ENCODE measurements around the gene LARP1. TPM values are rescaled to one million over a fixed set of nuclear protein-coding genes. Genes with fewer than 3 reads are reported as not detected.
A peak's percentile ranks its signal among the peaks of the same experiment; 100 is the strongest.
"Not testable (repeated sequence)": the region's sequence is repeated elsewhere in the genome, so short reads cannot be mapped to it uniquely, and the experiment has no call there.

Gene LARP1
- total and polyA plus RNA-seq, 9 donors = 38.1 to 249 (median 146) TPM

GRCh38 chr5:154749491-154749890 lies 5.7 kb upstream of the LARP1 start:
- H3K4me3 ChIP-seq = no peak overlapping the region
- H3K36me3 ChIP-seq = no peaks in the 10 kb centered on the region
- H3K27me3 ChIP-seq = no peaks in the 10 kb centered on the region
- TF ChIP-seq POLR2A (IDR thresholded peaks at IDR 0.05) (no peak), CTCF (IDR thresholded peaks at IDR 0.05) (no peak)
- intact Hi-C loops (cut with DNase I) = loop anchor here in 1 of 4 donors (5.0 kb wide), 1 partner anchor 557 kb away; the partner anchor contains the start of gene GALNT10
- H3K4me1 ChIP-seq (ENCODE audit: insufficient read depth) = peaks cover 3% of the 10 kb centered on the region
- H3K9me3 ChIP-seq = no peaks in the 10 kb centered on the region
- DNase-seq = no peak
- 46 to 80% (median 61%) methylated on average over 1 of the region's 1 CpG for WGBS, 3 donors
- H3K27ac ChIP-seq = no peak overlapping the region

GRCh38 chr5:154750641-154751040 lies 4.5 kb upstream of the LARP1 start:
- not testable (repeated sequence) for H3K4me1 ChIP-seq (ENCODE audit: insufficient read depth); H3K4me3 ChIP-seq; H3K9me3 ChIP-seq; H3K36me3 ChIP-seq; DNase-seq; H3K27me3 ChIP-seq; H3K27ac ChIP-seq
- intact Hi-C loops (cut with DNase I) = loop anchor here (10.0 kb wide), 3 partner anchors 66 to 104 kb away; partner anchors contain the start of genes CNOT8 (in 2 of the 4) and FAXDC2 (in 2 of the 4)
- WGBS, 3 donors = 92 to 98% (median 94%) methylated on average over 2 of the region's 2 CpGs

- Histone ChIP-seq H3K4me3 (no peak overlapping the region), H3K27me3 (no peaks in the 10 kb centered on the region), H3K4me1 (ENCODE audit: insufficient read depth) (peaks cover 3% of the 10 kb centered on the region), H3K27ac (no peak overlapping the region), H3K9me3 (no peaks in the 10 kb centered on the region), H3K36me3 (no peaks in the 10 kb centered on the region)
- intact Hi-C loops (cut with DNase I) = loop anchor here (10.0 kb wide), 3 partner anchors 67 to 103 kb away; partner anchors contain the start of genes CNOT8 (in 2 of the 4) and FAXDC2 (in 2 of the 4)
- TF ChIP-seq POLR2A (IDR thresholded peaks at IDR 0.05) (no peak), CTCF (IDR thresholded peaks at IDR 0.05) (no peak), EP300 (IDR thresholded peaks at IDR 0.05) (no peak)
- no peak for DNase-seq
Measured at GRCh38 chr5:154751854-154752253, 3.3 kb upstream of the LARP1 start.

GRCh38 chr5:154753792-154754191 lies 1.4 kb upstream of the LARP1 start:
- no peaks in the 10 kb centered on the region for H3K27me3 ChIP-seq
- peak overlapping the region; percentile 74 for H3K4me3 ChIP-seq
- H3K4me1 ChIP-seq (ENCODE audit: insufficient read depth) = peaks cover 4% of the 10 kb centered on the region
- H3K27ac ChIP-seq = peak overlapping the region; percentile 70 to 95
- TF ChIP-seq POLR2A (IDR thresholded peaks at IDR 0.05) = peak; percentile 90
- TF ChIP-seq CTCF (IDR thresholded peaks at IDR 0.05) = no peak
- intact Hi-C loops (cut with DNase I) = loop anchor here (10.0 kb wide), 3 partner anchors 69 to 101 kb away; partner anchors contain the start of genes CNOT8 (in 2 of the 4) and FAXDC2 (in 2 of the 4)
- no peaks in the 10 kb centered on the region for H3K36me3 ChIP-seq
- H3K9me3 ChIP-seq = no peaks in the 10 kb centered on the region
- peak; percentile 77 to 90 (median 85) for DNase-seq
- 6 to 14% (median 6%) methylated on average over 5 of the region's 5 CpGs for WGBS, 3 donors

- peak overlapping the region; percentile 99 for H3K4me3 ChIP-seq
- peak; percentile 100 for DNase-seq
- no peaks in the 10 kb centered on the region for H3K36me3 ChIP-seq
- no peaks in the 10 kb centered on the region for H3K27me3 ChIP-seq
- TF ChIP-seq EP300 (IDR thresholded peaks at IDR 0.05) = peak; percentile 68
- peak; percentile 30 to 72 (median 47) for TF ChIP-seq CTCF (IDR thresholded peaks at IDR 0.05)
- TF ChIP-seq POLR2A (IDR thresholded peaks at IDR 0.05) = peak; percentile 84
- intact Hi-C loops (cut with DNase I) = loop anchor here (5.0 to 10.0 kb wide), 6 partner anchors 38 to 307 kb away; partner anchors contain the start of genes CNOT8 (in 4 of the 4), FAXDC2 (in 2 of the 4) and SAP30L (in 1 of the 4)
- no peaks in the 10 kb centered on the region for H3K9me3 ChIP-seq
- WGBS, 3 donors = 1% methylated on average over 52 to 91 of the region's 92 CpGs
- peaks cover 6% of the 10 kb centered on the region for H3K4me1 ChIP-seq (ENCODE audit: insufficient read depth)
- peak overlapping the region; percentile 95 to 96 for H3K27ac ChIP-seq
Measured at GRCh38 chr5:154754460-154755360, 467 bp upstream of the LARP1 start.
